ENCODE measurements around the gene TCTN1. TPM values are rescaled to one million over a fixed set of nuclear protein-coding genes. Genes with fewer than 3 reads are reported as not detected.

The TCTN1 gene
- 25.4 to 38.2 TPM (median 32.2 TPM) in 5 replicates for total RNA-seq (2022; extraction: Qiagen RNA extraction; ENCODE audit: low read depth)

DNA sequence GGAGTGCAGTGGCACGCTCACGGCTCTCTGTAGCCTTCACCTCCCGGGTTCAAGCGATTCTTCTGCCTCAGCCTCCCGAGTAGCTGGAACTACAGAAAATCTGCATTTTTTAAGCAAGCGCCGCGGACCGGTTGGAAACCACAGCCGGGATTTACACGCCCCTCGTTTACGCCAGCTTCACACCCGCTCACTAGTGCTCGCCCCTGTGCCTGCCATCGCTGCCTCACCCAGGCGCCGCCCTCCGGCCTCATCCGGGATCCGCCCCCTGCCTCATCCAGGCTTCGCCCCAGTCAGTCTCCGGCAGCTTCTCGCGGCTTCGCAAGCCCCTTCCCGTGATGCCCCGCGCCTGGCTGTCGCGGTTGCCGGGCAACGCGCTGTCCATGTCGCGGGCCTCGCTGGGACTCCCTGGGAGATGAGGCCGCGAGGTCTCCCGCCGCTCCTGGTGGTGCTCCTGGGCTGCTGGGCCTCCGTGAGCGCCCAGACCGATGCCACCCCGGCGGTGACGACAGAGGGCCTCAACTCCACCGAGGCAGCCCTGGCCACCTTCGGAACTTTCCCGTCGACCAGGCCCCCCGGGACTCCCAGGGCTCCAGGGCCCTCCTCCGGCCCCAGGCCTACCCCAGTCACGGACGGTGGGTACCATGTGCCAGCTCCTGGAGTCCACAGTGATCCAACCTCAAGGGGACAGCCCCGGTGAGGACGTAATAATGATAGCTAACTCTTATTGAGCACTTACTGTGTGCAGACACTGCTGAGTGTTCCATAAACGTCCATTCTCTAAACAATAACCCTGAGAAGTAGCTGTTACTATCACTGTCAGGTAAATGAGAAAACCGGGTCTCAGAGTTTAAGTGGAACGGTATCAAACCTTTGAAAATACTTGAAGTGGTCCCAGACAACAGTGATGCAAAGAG is at the start of gene TCTN1:
Gene TCTN1 (plus strand): TSS at position 359 of the 914 bp plus-strand sequence. CDS start 54 bp downstream, at position 413.

DNA sequence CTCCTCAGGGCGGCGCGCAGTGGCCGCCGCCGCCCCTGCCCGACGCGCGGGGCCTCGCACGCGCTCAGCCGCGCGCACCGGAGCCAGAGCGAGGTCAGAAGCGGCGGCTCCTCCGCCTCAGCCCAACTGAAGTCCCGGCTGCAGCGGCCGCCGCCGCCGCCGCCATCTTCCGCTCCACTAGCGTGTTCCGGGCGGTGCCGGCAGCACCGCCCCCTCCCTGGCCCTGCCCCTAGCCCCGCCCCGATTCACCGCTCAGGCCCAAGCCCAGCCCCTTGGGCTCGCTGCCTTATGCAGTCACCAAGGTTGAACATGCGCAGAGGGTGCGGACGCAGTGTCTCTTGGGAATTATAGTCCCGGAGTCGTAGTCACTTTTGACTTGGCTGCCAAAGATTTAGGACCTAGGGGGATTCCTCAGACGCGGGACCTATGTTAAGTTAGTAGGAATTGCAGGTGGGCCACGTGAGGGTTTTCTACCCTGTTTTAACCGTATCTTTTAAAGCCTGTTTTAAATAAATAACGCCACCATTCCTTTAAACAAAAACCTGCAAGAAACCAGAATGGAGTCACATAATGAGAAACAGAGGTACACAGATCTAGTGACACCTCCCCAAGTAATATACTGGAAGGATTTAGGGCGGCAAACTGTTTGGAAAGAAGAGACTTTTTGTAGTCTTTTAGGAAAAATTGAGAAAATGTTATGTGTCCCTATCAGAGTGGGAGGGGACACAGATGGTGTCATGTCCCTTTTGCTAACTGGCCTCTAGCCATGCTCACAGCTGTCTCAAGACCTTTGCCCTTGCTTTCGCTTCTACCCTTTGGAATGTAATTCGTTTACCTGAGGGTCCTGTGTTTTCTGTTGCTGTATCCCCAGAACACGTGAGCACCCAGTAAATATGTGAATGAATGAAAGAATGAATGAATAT is 30.5 kb upstream of the TCTN1 start, which contains the start of gene PPTC7:
Gene PPTC7 (minus strand): TSS at position 182 of the 923 bp plus-strand sequence. CDS start 287 bp downstream, outside the sequence.

DNA sequence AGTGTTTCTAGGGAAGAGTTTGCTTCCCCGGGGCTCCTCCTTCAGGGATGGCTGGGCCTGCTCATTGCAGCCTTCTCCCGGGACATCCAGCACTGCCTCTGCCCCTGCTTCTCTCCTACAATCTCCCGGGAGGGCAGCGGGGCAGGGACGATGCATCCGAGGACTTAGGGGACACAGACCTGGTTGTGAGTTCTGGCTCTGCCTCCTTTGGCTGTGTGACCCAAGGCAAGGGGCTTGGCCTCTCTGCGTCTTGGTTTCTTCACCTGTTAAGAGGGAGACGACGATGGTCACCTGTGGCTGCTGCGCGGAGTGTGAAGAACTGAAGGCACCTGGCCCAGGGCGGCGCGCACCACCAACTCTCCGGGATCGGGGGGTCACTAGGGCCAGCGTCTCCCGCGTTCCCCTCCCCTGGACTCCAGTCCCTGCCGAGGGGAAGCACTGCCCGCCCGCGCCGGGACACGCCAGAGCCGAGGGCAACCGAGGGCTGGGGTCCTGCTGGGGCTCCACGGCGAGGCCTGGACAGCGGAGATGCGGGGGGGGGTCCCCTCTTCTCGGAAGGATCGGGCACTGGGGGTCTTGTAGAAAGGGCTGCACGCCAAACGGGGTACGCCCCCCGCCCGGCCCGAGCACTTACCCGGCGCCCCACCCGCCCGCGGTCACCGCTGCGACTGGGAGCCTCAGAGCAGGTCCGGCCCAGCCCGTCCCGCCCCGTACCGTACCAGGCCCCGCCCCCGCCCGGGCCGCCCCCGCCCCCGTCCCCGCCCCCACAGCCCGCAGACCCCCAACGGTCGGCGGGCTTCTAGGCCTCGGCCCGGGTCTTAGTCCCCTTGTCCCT is 74.7 kb downstream of the TCTN1 start, which contains the start of gene HVCN1:
Gene HVCN1 (minus strand): TSS at position 670 of the 835 bp plus-strand sequence. CDS start 5,870 bp downstream, outside the sequence.

Other genes starting within 250 kb of the TCTN1 start
- gene ANAPC7, start 210.4 kb upstream of the TCTN1 start, total RNA-seq (2022; extraction: Qiagen RNA extraction; ENCODE audit: low read depth) = 52.1 to 59.3 TPM (median 58.1 TPM) in 5 replicates
- 418 to 687 TPM (median 460 TPM) in 5 replicates for gene ARPC3, start 163.8 kb upstream of the TCTN1 start, total RNA-seq (2022; extraction: Qiagen RNA extraction; ENCODE audit: low read depth)
- gene GPN3, start 145.9 kb upstream of the TCTN1 start, total RNA-seq (2022; extraction: Qiagen RNA extraction; ENCODE audit: low read depth) = 23.9 to 37.1 TPM (median 35.0 TPM) in 5 replicates
- 16.4 to 23.2 TPM (median 20.8 TPM) in 5 replicates for gene FAM216A, start 145.3 kb upstream of the TCTN1 start, total RNA-seq (2022; extraction: Qiagen RNA extraction; ENCODE audit: low read depth)
- 135 to 153 TPM (median 148 TPM) in 5 replicates for gene VPS29, start 112.0 kb upstream of the TCTN1 start, total RNA-seq (2022; extraction: Qiagen RNA extraction; ENCODE audit: low read depth)
- gene RAD9B, start 111.8 kb upstream of the TCTN1 start, total RNA-seq (2022; extraction: Qiagen RNA extraction; ENCODE audit: low read depth) = 0.08 to 0.46 TPM (median 0.20 TPM) in 5 replicates
- gene PPTC7, start 30.8 kb upstream of the TCTN1 start, total RNA-seq (2022; extraction: Qiagen RNA extraction; ENCODE audit: low read depth) = 18.0 to 25.2 TPM (median 22.3 TPM) in 5 replicates
- gene HVCN1, start 75.0 kb downstream of the TCTN1 start, total RNA-seq (2022; extraction: Qiagen RNA extraction; ENCODE audit: low read depth) = 0.48 to 0.81 TPM (median 0.62 TPM) in 5 replicates
- 119 to 159 TPM (median 154 TPM) in 5 replicates for gene PPP1CC, start 128.8 kb downstream of the TCTN1 start, total RNA-seq (2022; extraction: Qiagen RNA extraction; ENCODE audit: low read depth)
- 0.09 TPM in 1 of 5 replicates, not detected in the others for gene CCDC63, start 232.9 kb downstream of the TCTN1 start, total RNA-seq (2022; extraction: Qiagen RNA extraction; ENCODE audit: low read depth)

Measured in A549 treated with DMSO at 1 μM for 4 hours (cell line).